Measurements from ENCODE around the gene CELA3A.
A peak's percentile ranks its signal among the peaks of the same experiment; 100 is the strongest.

- no peak for TF ChIP-seq NR3C1 (IDR thresholded peaks at IDR 0.05)
- TF ChIP-seq MAFK (IDR thresholded peaks at IDR 0.05; ENCODE audit: partially characterized antibody): peak; percentile 48
- no peak for TF ChIP-seq TP53 (CRISPR knock-in tag; IDR thresholded peaks at IDR 0.05)
- TF ChIP-seq, protein P1, sequence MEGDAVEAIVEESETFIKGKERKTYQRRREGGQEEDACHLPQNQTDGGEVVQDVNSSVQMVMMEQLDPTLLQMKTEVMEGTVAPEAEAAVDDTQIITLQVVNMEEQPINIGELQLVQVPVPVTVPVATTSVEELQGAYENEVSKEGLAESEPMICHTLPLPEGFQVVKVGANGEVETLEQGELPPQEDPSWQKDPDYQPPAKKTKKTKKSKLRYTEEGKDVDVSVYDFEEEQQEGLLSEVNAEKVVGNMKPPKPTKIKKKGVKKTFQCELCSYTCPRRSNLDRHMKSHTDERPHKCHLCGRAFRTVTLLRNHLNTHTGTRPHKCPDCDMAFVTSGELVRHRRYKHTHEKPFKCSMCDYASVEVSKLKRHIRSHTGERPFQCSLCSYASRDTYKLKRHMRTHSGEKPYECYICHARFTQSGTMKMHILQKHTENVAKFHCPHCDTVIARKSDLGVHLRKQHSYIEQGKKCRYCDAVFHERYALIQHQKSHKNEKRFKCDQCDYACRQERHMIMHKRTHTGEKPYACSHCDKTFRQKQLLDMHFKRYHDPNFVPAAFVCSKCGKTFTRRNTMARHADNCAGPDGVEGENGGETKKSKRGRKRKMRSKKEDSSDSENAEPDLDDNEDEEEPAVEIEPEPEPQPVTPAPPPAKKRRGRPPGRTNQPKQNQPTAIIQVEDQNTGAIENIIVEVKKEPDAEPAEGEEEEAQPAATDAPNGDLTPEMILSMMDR (IDR thresholded peaks at IDR 0.05): no peak
- TF ChIP-seq EP300 (IDR thresholded peaks at IDR 0.05): no peak
These were observed 28.6 kb downstream of the CELA3A start for GRCh38 chr1:22030057-22030456.
